ENCODE measurements around the gene F3. TPM values are rescaled to one million over a fixed set of nuclear protein-coding genes. Genes with fewer than 3 reads are reported as not detected.

Gene F3
- total RNA-seq, 1 donor from 2014 or later = 0.93 TPM

DNA sequence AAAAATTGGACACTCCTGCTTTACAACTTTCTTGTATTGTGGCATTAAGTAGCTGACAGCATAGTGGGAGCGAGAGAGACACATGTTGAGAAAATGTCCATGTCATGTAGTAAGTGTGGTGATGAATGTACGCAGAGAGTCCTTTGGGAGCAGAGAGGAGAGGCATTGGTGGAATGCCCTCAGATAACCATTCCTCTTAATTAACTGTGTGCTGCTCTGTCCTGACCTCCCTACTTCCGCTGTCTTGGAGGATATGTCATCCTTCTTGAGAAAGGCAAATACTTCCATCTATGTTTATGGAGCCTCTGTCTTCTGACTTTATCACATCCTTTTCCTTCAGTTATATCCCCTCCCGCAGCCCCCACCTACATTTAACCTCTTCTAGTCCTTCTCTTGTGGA, 38.4 kb downstream of the F3 start:
- no peaks in the 10 kb centered on the region for H3K9me3 Mint-ChIP-seq (ENCODE audit: unreplicated experiment)
- DNase-seq = no peak
- H3K36me3 Mint-ChIP-seq (ENCODE audit: unreplicated experiment) = no peaks in the 10 kb centered on the region
- H3K27me3 Mint-ChIP-seq (ENCODE audit: unreplicated experiment) = peaks cover 5% of the 10 kb centered on the region
- no peak for TF ChIP-seq CTCF (IDR thresholded peaks at IDR 0.05; ENCODE audit: partially characterized antibody, unreplicated experiment)
- no peak overlapping the region for H3K4me3 Mint-ChIP-seq (ENCODE audit: unreplicated experiment)
- H3K4me1 Mint-ChIP-seq (ENCODE audit: low read depth, unreplicated experiment) = peaks cover 2% of the 10 kb centered on the region
- H3K27ac Mint-ChIP-seq (ENCODE audit: unreplicated experiment) = no peak overlapping the region

- H3K27me3 Mint-ChIP-seq (ENCODE audit: unreplicated experiment) = peaks cover 5% of the 10 kb centered on the region
- peaks cover 2% of the 10 kb centered on the region for H3K4me1 Mint-ChIP-seq (ENCODE audit: low read depth, unreplicated experiment)
- DNase-seq = no peak
- no peak overlapping the region for H3K27ac Mint-ChIP-seq (ENCODE audit: unreplicated experiment)
- no peaks in the 10 kb centered on the region for H3K9me3 Mint-ChIP-seq (ENCODE audit: unreplicated experiment)
- H3K36me3 Mint-ChIP-seq (ENCODE audit: unreplicated experiment) = no peaks in the 10 kb centered on the region
- TF ChIP-seq CTCF (IDR thresholded peaks at IDR 0.05; ENCODE audit: partially characterized antibody, unreplicated experiment) = no peak
- H3K4me3 Mint-ChIP-seq (ENCODE audit: unreplicated experiment) = no peak overlapping the region
Observed at GRCh38 chr1:94501935-94502334, 39.6 kb downstream of the F3 start.

- TF ChIP-seq CTCF (IDR thresholded peaks at IDR 0.05; ENCODE audit: partially characterized antibody, unreplicated experiment) = no peak
- no peak for DNase-seq
- Mint-ChIP-seq H3K4me3 (ENCODE audit: unreplicated experiment) (no peak overlapping the region), H3K4me1 (ENCODE audit: low read depth, unreplicated experiment) (peaks cover 2% of the 10 kb centered on the region), H3K27ac (ENCODE audit: unreplicated experiment) (no peak overlapping the region), H3K27me3 (ENCODE audit: unreplicated experiment) (peaks cover 5% of the 10 kb centered on the region), H3K36me3 (ENCODE audit: unreplicated experiment) (no peaks in the 10 kb centered on the region), H3K9me3 (ENCODE audit: unreplicated experiment) (no peaks in the 10 kb centered on the region)
Observed at GRCh38 chr1:94501426-94501825, 40.1 kb downstream of the F3 start.

- H3K9me3 Mint-ChIP-seq (ENCODE audit: unreplicated experiment) = no peaks in the 10 kb centered on the region
- no peak overlapping the region for H3K27ac Mint-ChIP-seq (ENCODE audit: unreplicated experiment)
- TF ChIP-seq CTCF (IDR thresholded peaks at IDR 0.05; ENCODE audit: partially characterized antibody, unreplicated experiment) = no peak
- DNase-seq = no peak
- no peaks in the 10 kb centered on the region for H3K4me1 Mint-ChIP-seq (ENCODE audit: low read depth, unreplicated experiment)
- no peak overlapping the region for H3K4me3 Mint-ChIP-seq (ENCODE audit: unreplicated experiment)
- peaks cover 5% of the 10 kb centered on the region for H3K36me3 Mint-ChIP-seq (ENCODE audit: unreplicated experiment)
- H3K27me3 Mint-ChIP-seq (ENCODE audit: unreplicated experiment) = no peaks in the 10 kb centered on the region
Observed at GRCh38 chr1:94496076-94496755, 45.3 kb downstream of the F3 start.

DNA sequence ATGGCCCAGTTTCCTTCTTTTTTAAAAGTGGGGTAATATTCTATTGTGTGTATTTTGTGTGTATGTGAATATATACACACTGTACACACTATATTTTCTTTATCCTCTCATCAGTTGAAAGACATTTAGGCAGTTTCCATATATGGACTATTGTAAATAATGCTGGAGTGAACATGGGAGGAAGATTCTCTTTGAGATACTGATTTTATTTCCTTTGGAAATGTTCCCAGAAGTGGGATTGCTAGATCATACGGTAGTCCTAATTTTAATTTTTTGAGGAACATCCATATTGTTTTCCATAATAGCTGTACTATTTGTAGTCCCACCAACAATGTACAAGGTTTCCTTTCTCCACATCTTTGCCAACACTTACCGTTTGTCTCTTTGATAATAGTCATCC, 51.0 kb downstream of the F3 start:
- Mint-ChIP-seq H3K9me3 (ENCODE audit: unreplicated experiment) (no peaks in the 10 kb centered on the region), H3K27me3 (ENCODE audit: unreplicated experiment) (no peaks in the 10 kb centered on the region), H3K36me3 (ENCODE audit: unreplicated experiment) (peaks cover 5% of the 10 kb centered on the region), H3K4me3 (ENCODE audit: unreplicated experiment) (no peak overlapping the region), H3K4me1 (ENCODE audit: low read depth, unreplicated experiment) (no peaks in the 10 kb centered on the region), H3K27ac (ENCODE audit: unreplicated experiment) (no peak overlapping the region)
- no peak for TF ChIP-seq CTCF (IDR thresholded peaks at IDR 0.05; ENCODE audit: partially characterized antibody, unreplicated experiment)
- no peak for DNase-seq

All from glutamatergic neuron (in vitro differentiated cells).